Left ventricle myocardium inferior (tissue), 1 donor: Measurements from ENCODE around the gene KIR2DL3. TPM values are rescaled to one million over a fixed set of nuclear protein-coding genes. Genes with fewer than 3 reads are reported as not detected.
"Not testable (repeated sequence)": the region's sequence is repeated elsewhere in the genome, so short reads cannot be mapped to it uniquely, and the experiment has no call there.

ENCODE experiments used
- DNase-seq: peaks from one replicate; pipeline ENCODE4 v3.0.0-alpha.2; 2020
- H3K27ac ChIP-seq: fragments of 200-600 bp; replicated peaks from 2 replicates; pipeline ENCODE4 v1.8.0; 2021
- H3K27me3 ChIP-seq: fragments of 200-600 bp; 2 replicates; pipeline ENCODE4 v1.8.0; 2021; ENCODE audit warnings: low read depth
- H3K36me3 ChIP-seq: fragments of 200-600 bp; 2 replicates; pipeline ENCODE4 v1.8.0; 2021
- H3K4me1 ChIP-seq: fragments of 200-600 bp; 2 replicates; pipeline ENCODE4 v1.8.0; 2021
- H3K4me3 ChIP-seq: fragments of 200-600 bp; 2 replicates; pipeline ENCODE4 v1.8.0; 2021; ENCODE audit warnings: mild to moderate bottlenecking, moderate library complexity
- H3K9me3 ChIP-seq: fragments of 200-600 bp; replicated peaks from 2 replicates; pipeline ENCODE4 v1.8.0; 2021
- intact Hi-C: fragments of 100-400 bp; cut with micrococcal nuclease; formaldehyde crosslinking; loops from one replicate; pipeline ENCODE4 v1.11.0; 2022
- total RNA-seq: library from RNA; stranded (reverse); fragmentation: NEBNext Ultra II Directional; extraction: Animal tissue kit (Norgen Biotek cat#: 25700); gene quantifications from one replicate; pipeline ENCODE4 v1.2.1, GENCODE V29; 2021
- donor health status: DM: no; HTN: yes; CAD: no; lungs with severe emphysema.

KIR2DL3 gene
- total RNA-seq, 1 donor from 2014 or later = not detected

DNA sequence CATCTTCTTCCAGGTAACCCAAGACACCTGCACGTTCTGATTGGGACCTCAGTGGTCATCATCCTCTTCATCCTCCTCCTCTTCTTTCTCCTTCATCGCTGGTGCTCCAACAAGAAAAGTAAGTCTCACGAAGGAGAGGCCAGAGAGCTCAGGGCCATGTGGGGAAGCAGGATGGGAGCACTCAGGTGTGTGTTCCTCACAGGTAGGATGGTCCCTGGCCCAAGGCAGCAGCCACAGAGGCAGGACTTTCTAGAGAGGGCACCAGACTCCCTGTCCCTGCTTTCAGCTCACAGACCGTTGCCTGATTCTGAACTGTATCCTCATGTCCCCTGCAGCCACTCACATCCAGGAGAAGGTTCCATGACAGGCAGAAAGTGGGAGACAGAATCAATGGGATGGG, 28.2 kb downstream of the KIR2DL3 start:
- H3K4me1 ChIP-seq, intact Hi-C loops, H3K36me3 ChIP-seq, H3K4me3 ChIP-seq, DNase-seq, H3K27ac ChIP-seq, H3K27me3 ChIP-seq: not testable (repeated sequence)
- peaks cover 10% of the 10 kb centered on the region for H3K9me3 ChIP-seq

DNA sequence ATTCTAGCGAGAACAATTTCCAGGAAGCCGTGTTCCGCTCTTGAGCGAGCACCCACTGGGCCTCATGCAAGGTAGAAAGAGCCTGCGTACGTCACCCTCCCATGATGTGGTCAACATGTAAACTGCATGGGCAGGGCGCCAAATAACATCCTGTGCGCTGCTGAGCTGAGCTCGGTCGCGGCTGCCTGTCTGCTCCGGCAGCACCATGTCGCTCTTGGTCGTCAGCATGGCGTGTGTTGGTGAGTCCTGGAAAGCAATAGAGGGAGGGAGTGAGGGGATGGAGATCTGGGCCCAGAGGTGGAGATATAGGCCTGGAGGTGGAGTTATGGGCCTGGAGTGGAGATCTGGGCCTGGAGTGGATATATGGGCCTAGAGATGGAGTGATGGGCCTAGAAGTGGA, 31.3 kb downstream of the KIR2DL3 start, which contains the start of gene KIR2DL1:
KIR2DL1 (plus strand) TSS at position 148 of the 400 bp plus-strand sequence; CDS start at position 206, 58 bp downstream.
- H3K4me1 ChIP-seq, DNase-seq, H3K4me3 ChIP-seq, H3K27ac ChIP-seq, intact Hi-C loops, H3K36me3 ChIP-seq: not testable (repeated sequence)
- Histone ChIP-seq H3K9me3 (peaks cover 10% of the 10 kb centered on the region), H3K27me3 (peaks cover 19% of the 10 kb centered on the region)

DNA sequence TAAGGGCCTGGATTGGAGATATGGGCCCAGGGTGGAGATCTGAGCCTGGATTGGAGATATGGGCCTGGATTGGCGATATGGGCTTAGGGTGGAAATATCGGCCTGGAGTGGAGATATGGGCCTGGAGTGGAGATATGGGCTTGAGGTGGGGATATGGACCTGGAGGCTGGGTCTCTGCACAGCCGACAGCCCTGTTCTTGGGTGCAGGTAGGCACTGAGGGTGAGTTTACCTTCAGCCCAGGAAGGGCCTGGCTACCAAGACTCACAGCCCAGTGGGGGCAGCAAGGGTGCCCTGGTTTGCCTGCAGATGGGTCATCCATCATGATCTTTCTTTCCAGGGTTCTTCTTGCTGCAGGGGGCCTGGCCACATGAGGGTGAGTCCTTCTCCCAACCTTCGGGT, 32.2 kb downstream of the KIR2DL3 start:
- H3K27ac ChIP-seq, H3K36me3 ChIP-seq, intact Hi-C loops, DNase-seq, H3K4me3 ChIP-seq, H3K4me1 ChIP-seq, H3K9me3 ChIP-seq: not testable (repeated sequence)
- H3K27me3 ChIP-seq = peaks cover 14% of the 10 kb centered on the region

DNA sequence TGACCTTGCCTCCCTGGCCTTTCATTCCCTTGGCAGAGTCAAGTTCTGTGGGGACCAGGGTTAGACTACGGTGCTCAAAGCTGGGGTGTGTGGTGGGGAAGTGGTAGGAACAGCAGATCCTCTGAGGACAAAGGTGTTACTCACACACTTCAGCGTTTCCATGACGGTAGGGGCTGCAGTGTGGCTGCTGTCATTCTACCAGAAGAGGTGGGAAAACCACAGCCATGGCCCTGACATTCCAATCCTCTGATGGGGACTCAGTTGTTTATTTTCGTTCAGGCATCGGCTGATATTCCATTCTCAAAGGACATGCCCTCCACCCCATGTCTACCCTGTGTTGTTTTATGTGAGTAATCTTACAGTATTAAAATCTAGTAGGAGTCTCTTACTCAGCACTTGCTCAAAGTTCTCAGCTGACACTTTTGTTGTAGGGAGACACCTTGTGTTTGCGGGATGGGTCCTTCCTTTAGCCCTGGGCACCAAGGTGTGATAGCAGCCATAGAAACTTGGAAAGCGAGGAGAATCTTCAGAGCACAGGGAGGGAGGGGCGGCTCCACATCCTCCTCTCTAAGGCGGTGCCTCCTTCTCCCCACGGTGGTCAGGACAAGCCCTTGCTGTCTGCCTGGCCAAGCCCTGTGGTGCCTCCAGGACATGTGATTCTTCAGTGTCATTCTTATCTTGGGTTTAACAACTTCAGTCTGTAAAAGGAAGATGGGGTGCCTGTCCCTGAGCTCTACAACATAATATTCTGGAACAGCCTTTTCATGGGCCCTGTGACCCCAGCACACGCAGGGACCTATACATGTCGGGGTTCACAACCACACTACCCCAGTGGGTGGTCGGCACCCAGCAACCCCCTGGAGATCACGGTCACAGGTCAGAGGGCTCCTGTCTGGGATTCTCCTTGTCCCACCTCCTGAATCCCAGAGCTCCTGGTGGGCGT, 33.0 kb downstream of the KIR2DL3 start:
- H3K4me3 ChIP-seq, H3K36me3 ChIP-seq, DNase-seq, intact Hi-C loops, H3K4me1 ChIP-seq, H3K27ac ChIP-seq, H3K9me3 ChIP-seq: not testable (repeated sequence)
- H3K27me3 ChIP-seq = peaks cover 13% of the 10 kb centered on the region

DNA sequence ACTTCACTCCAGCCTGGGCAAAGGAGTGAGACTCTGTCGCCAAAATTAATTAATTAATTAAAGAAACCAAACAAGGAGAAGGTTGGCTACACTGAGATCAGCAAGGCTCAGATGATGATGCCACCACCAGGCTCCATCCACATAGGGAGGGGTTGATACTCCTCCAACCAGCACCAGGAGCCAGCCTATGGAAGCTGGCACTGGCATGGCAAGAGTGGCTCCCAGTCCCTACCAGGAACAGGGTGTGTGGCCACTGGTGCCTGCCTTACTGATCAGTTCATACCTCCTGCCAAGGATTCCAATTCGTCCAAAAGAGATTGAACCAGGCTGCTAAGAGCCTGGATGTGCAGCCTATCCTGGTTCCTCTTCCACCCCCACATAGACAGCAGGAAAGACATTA, 34.4 kb downstream of the KIR2DL3 start:
- H3K27ac ChIP-seq, H3K36me3 ChIP-seq, H3K4me1 ChIP-seq, intact Hi-C loops, H3K4me3 ChIP-seq, H3K9me3 ChIP-seq, DNase-seq: not testable (repeated sequence)
- peaks cover 10% of the 10 kb centered on the region for H3K27me3 ChIP-seq

DNA sequence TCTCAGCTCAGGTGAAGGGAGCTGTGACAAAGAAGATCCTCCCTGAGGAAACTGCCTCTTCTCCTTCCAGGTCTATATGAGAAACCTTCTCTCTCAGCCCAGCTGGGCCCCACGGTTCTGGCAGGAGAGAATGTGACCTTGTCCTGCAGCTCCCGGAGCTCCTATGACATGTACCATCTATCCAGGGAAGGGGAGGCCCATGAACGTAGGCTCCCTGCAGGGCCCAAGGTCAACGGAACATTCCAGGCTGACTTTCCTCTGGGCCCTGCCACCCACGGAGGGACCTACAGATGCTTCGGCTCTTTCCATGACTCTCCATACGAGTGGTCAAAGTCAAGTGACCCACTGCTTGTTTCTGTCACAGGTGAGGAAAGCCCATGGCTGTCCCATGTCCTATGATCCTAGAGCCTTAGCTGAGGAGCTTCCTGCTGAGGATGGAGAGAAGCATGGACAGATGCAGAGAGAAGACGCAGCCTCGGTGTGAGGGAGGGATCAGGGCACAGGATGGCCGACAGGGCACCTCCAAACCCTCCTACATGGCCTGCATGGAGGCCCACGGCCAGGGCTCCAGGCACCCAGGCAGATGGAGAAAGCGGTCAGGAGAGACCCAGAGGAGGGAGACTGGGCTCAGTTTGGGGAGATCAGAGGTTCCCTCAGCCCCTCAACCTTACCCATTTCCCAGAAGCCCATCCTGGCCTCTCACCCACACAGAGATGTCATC, 36.9 kb downstream of the KIR2DL3 start:
- H3K9me3 ChIP-seq, DNase-seq, H3K4me3 ChIP-seq, H3K27ac ChIP-seq, intact Hi-C loops, H3K36me3 ChIP-seq, H3K4me1 ChIP-seq: not testable (repeated sequence)
- H3K27me3 ChIP-seq = peaks cover 10% of the 10 kb centered on the region

DNA sequence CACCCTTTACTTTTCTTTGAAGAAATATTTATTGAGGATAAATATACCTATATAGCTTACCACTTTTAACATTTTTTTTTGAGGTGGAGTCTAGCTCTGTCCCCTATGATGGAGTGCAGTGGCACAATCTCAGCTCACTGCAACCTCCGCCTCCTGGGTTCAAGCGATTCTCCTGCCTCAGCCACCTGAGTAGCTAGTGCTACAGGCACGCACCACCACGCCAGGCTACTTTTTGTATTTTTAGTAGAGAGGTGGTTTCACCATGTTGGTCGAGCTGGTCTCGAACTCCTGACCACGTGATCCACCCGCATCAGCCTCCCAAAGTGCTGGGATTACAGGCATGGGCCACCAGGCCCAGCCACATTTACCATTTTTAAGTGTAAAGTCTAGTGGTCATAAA, 37.5 kb downstream of the KIR2DL3 start:
- DNase-seq, H3K9me3 ChIP-seq, intact Hi-C loops, H3K4me1 ChIP-seq, H3K4me3 ChIP-seq, H3K36me3 ChIP-seq, H3K27ac ChIP-seq: not testable (repeated sequence)
- peaks cover 10% of the 10 kb centered on the region for H3K27me3 ChIP-seq

DNA sequence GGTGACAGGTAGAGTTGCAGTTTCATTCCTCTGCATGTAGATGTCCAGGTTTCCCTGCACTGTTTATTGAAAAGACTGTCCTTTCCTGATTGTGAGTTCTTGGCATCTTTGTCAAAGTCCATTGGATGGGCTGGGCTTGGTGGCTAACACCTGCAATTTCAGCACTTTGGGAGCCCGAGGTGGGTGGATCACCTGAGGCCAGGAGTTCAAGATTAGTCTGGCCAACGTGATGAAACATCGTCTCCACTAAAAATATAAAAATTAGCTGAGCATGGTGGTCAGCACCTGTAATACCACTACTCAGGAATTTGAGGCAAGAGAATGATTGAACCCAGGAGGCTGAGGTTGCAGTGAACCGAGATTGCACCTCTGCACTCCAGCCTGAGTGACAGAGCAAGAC, 39.5 kb downstream of the KIR2DL3 start:
- intact Hi-C loops, H3K36me3 ChIP-seq, H3K27ac ChIP-seq, H3K4me3 ChIP-seq, DNase-seq, H3K27me3 ChIP-seq, H3K4me1 ChIP-seq, H3K9me3 ChIP-seq: not testable (repeated sequence)

DNA sequence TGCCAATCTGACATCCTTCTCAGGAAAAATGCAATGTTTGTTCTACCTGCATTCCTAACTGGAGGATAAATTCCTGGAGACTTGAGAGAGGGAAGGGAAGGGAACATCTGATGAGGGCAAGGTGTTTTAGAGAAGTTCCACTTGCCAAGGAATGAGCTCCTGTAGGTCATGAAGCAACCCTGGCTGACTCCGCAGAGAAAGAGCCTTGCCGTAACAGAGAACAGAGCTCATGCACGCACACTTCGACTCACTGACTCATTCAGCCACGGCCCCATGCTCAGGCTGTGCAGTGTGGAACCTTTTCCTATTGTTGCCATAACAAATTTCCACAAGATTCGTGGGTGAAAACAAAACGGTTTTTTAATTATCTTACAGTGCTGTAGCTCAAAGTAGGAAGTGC, 40.6 kb downstream of the KIR2DL3 start:
- intact Hi-C loops, H3K4me3 ChIP-seq, H3K9me3 ChIP-seq, H3K36me3 ChIP-seq, H3K4me1 ChIP-seq, DNase-seq, H3K27ac ChIP-seq, H3K27me3 ChIP-seq: not testable (repeated sequence)

DNA sequence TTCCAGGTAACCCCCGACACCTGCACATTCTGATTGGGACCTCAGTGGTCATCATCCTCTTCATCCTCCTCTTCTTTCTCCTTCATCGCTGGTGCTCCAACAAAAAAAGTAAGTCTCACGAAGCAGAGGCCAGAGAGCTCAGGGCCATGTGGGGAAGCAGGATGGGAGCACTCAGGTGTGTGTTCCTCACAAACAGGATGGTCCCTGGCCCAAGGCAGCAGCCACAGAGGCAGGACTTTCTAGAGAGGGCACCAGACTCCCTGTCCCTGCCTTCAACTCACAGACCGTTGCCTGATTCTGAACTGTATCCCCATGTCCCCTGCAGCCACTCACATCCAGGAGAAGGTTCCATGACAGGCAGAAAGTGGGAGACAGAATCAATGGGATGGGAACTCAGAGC, 44.6 kb downstream of the KIR2DL3 start:
- H3K36me3 ChIP-seq, H3K4me3 ChIP-seq, intact Hi-C loops, H3K27ac ChIP-seq, H3K4me1 ChIP-seq, DNase-seq, H3K9me3 ChIP-seq: not testable (repeated sequence)
- H3K27me3 ChIP-seq = peaks cover 28% of the 10 kb centered on the region

DNA sequence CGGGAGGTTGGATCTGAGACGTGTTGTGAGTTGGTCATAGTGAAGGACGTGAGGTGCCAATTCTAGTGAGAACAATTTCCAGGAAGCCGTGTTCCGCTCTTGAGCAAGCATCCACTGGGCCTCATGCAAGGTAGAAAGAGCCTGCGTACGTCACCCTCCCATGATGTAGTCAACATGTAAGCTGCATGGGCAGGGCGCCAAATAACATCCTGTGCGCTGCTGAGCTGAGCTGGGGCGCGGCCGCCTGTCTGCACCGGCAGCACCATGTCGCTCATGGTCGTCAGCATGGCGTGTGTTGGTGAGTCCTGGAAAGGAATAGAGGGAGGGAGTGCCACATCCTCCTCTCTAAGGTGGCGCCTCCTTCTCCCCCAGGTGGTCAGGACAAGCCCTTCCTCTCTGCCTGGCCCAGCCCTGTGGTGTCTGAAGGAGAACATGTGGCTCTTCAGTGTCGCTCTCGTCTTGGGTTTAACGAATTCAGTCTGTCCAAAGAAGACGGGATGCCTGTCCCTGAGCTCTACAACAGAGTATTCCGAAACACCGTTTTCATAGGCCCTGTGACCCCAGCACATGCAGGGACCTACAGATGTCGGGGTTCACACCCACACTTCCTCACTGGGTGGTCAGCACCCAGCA, 47.9 kb downstream of the KIR2DL3 start:
- DNase-seq = not testable (repeated sequence)

DNA sequence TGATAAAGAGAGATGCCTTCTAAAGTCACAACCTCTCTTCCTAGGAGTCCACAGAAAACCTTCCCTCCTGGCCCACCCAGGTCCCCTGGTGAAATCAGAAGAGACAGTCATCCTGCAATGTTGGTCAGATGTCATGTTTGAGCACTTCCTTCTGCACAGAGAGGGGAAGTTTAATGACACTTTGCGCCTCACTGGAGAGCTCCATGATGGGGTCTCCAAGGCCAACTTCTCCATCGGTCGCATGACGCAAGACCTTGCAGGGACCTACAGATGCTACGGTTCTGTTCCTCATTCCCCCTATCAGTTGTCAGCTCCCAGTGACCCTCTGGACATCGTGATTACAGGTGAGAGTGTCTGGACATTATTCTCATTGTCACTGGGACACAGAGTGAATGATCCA, 49.8 kb downstream of the KIR2DL3 start:
- peaks cover 30% of the 10 kb centered on the region for H3K27me3 ChIP-seq
- H3K4me1 ChIP-seq, intact Hi-C loops, H3K27ac ChIP-seq, H3K9me3 ChIP-seq, H3K36me3 ChIP-seq, H3K4me3 ChIP-seq, DNase-seq: not testable (repeated sequence)

More for the DNA sequence above, 47.9 kb downstream of the KIR2DL3 start:
- H3K27me3 ChIP-seq = peaks cover 33% of the 10 kb centered on the region
- intact Hi-C loops, H3K4me3 ChIP-seq, H3K9me3 ChIP-seq, H3K36me3 ChIP-seq, H3K4me1 ChIP-seq, H3K27ac ChIP-seq: not testable (repeated sequence)
